Skeletal muscle cell (primary cell): ENCODE data around the gene SMURF2.
A peak's percentile ranks its signal among the peaks of the same experiment; 100 is the strongest.
"Not testable (repeated sequence)": the region's sequence is repeated elsewhere in the genome, so short reads cannot be mapped to it uniquely, and the experiment has no call there.

Experiments used
- DNase-seq: peaks from one replicate; pipeline ENCODE4 v3.0.0-alpha.2; 2010; ENCODE audit warnings: low read depth
- H3K4me3 ChIP-seq: 2 replicates; pipeline ENCODE4 v1.5.1; 2011; ENCODE audit warnings: low read depth, mild to moderate bottlenecking, control low read depth, low read length, moderate library complexity

Gene SMURF2

GRCh38 chr17:64607862-64608565 is 54.1 kb downstream of the SMURF2 start:
- DNase-seq: no peak
- H3K4me3 ChIP-seq: no peak overlapping the region

GRCh38 chr17:64604532-64604931 is 57.6 kb downstream of the SMURF2 start:
- not testable (repeated sequence) for H3K4me3 ChIP-seq, DNase-seq

GRCh38 chr17:64603987-64604386 is 58.1 kb downstream of the SMURF2 start:
- H3K4me3 ChIP-seq: no peak overlapping the region
- DNase-seq: no peak

- no peak for DNase-seq
- H3K4me3 ChIP-seq: no peak overlapping the region
Observed at GRCh38 chr17:64599827-64600226, 62.3 kb downstream of the SMURF2 start.

- no peak for DNase-seq
- no peak overlapping the region for H3K4me3 ChIP-seq
Observed at GRCh38 chr17:64599187-64599676, 62.9 kb downstream of the SMURF2 start.

- no peak overlapping the region for H3K4me3 ChIP-seq
- no peak for DNase-seq
Observed at GRCh38 chr17:64598672-64599071, 63.4 kb downstream of the SMURF2 start.

GRCh38 chr17:64596988-64597387 is 65.1 kb downstream of the SMURF2 start:
- H3K4me3 ChIP-seq: no peak overlapping the region
- no peak for DNase-seq

GRCh38 chr17:64596439-64596838 is 65.7 kb downstream of the SMURF2 start:
- no peak overlapping the region for H3K4me3 ChIP-seq
- DNase-seq: no peak

- no peak for DNase-seq
- no peak overlapping the region for H3K4me3 ChIP-seq
Observed at GRCh38 chr17:64591944-64592343, 70.2 kb downstream of the SMURF2 start.

GRCh38 chr17:64585146-64585545 is 77.0 kb downstream of the SMURF2 start:
- H3K4me3 ChIP-seq: no peak overlapping the region
- DNase-seq: no peak

GRCh38 chr17:64583038-64583437 is 79.1 kb downstream of the SMURF2 start:
- no peak for DNase-seq
- no peak overlapping the region for H3K4me3 ChIP-seq

- H3K4me3 ChIP-seq: no peak overlapping the region
- no peak for DNase-seq
Observed at GRCh38 chr17:64580384-64581315, 81.5 kb downstream of the SMURF2 start.

- H3K4me3 ChIP-seq: no peak overlapping the region
- no peak for DNase-seq
Observed at GRCh38 chr17:64579917-64580316, 82.2 kb downstream of the SMURF2 start.

- not testable (repeated sequence) for DNase-seq
Observed at GRCh38 chr17:64577025-64577424, 85.1 kb downstream of the SMURF2 start.

GRCh38 chr17:64575431-64575830 is 86.7 kb downstream of the SMURF2 start:
- no peak for DNase-seq

More at GRCh38 chr17:64577025-64577424, 85.1 kb downstream of the SMURF2 start:
- not testable (repeated sequence) for H3K4me3 ChIP-seq

GRCh38 chr17:64574646-64575045 is 87.5 kb downstream of the SMURF2 start:
- DNase-seq: no peak
- no peak overlapping the region for H3K4me3 ChIP-seq

More at GRCh38 chr17:64575431-64575830, 86.7 kb downstream of the SMURF2 start:
- no peak overlapping the region for H3K4me3 ChIP-seq

GRCh38 chr17:64573214-64573613 is 88.9 kb downstream of the SMURF2 start:
- DNase-seq: no peak
- no peak overlapping the region for H3K4me3 ChIP-seq

GRCh38 chr17:64572682-64573154 is 89.4 kb downstream of the SMURF2 start:
- peak; percentile 5 for DNase-seq
- no peak overlapping the region for H3K4me3 ChIP-seq

GRCh38 chr17:64571746-64572145 is 90.4 kb downstream of the SMURF2 start:
- H3K4me3 ChIP-seq: no peak overlapping the region
- no peak for DNase-seq

- no peak for DNase-seq
- H3K4me3 ChIP-seq: no peak overlapping the region
Observed at GRCh38 chr17:64565563-64565962, 96.5 kb downstream of the SMURF2 start.
